Erythroblast (primary cell): ENCODE measurements around the gene PRLR.
"Not testable (repeated sequence)": the region's sequence is repeated elsewhere in the genome, so short reads cannot be mapped to it uniquely, and the experiment has no call there.

ENCODE experiments used
- DNase-seq, 2 experiments: peaks; one replicate each; lab custom pipeline; 2025; lab: John Stamatoyannopoulos, UW
- GATA1 ChIP-seq: IDR thresholded peaks from 2 replicates; pipeline ENCODE4 v1.6.1; 2011; ENCODE audit warnings: low read depth, mild to moderate bottlenecking, control low read depth, low read length, moderate library complexity
- POLR2A ChIP-seq: IDR thresholded peaks from 2 replicates; pipeline ENCODE4 v1.6.1; 2011; ENCODE audit warnings: mild to moderate bottlenecking, low read length

PRLR gene

DNA sequence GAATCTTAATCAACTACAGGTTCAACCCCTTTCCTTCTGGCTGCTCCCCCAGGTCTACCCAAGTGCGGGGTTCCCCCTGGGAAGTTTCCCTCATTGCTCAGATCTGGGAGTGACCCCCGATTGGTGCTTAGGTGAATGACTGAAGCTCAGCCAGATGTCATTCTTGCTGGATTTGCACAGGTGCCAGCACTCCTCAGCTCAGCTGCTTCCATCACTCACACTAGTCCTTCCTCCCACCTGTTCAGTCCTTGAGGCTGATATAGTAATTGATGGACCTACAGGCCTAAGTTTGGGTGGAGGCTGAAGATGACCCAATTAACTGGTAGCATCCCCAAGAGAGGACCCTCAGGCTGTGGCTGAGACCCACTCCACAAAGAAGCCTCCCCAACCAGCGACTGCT is 32.9 kb downstream of the PRLR start:
- TF ChIP-seq POLR2A = no peak
- no peak for TF ChIP-seq GATA1
- DNase-seq = no peak

DNA sequence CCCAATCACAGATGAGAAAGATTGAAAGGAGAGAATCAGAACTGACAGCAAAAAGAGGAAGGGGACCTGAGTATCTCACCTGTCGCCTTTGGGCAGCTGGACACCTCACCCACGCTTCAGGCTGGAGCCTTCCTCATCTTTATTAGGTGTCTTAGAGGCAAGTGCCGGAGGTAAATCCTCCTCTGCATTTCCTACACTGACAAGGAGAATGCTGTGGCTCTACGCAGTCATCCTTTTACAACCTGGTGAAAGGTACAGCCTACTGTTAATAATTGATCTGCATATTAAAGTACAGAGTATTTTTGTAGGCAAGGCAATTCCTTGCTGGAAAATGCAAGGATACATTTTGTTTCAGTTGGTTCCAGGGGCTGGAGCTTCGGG is 34.8 kb downstream of the PRLR start:
- DNase-seq = no peak
- no peak for TF ChIP-seq GATA1
- TF ChIP-seq POLR2A = no peak

DNA sequence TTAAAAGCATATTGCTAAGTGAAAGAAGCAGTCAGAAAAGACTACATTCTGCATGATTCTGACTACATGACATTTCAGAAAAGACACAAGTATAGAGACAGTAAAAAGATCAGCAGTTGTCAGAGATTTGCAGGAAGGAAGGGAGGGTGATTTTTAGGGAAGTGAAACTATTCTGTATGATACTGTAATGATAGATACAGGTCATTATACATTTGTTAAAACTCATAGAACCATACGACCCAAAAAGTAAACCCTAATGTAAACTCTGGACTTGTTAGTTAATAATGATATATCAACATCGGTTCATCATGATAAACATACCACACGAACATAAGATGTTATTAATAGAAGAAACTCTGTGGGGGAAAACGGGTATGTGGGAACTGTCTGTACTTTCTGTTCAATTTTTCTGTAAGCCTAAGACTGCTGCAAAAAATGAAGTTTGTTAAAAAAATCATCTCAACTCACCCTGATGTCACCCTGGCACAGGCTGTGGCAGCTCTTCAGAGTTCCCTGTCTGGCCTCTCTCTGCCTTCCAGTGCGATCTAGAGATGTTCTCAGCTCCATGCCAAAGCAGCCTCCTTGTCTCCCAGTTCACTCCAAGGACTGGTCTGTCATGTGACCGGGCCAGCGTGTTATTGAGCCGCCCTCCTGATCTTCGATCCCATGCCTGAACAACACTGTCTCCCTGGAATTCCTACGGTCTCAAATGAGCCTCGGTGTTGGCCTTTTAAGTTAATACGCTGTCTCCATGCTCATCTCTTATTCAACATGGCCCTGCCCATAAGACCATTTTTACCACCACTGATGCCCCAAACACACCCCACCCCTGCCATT is 35.4 kb downstream of the PRLR start:
- TF ChIP-seq POLR2A = no peak
- no peak for TF ChIP-seq GATA1
- DNase-seq = no peak

DNA sequence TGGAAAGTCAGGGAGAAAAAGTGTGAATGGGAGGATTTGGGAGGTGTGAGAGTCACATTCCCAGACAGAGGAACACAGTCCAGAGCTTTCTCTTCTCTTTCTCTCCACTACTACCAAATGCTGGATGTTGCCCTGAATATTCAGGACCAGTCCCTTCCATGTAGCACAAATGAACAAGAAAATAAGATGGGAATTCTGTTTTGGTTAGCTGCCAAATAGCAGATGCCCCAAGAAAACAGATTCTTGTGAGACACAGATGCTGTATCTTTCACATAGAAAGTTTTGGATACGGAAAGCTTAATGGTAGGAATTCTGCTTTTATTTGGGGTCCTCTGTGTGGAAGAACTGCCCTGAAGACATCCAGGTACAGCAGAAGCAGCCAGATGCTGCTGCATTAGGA is 37.8 kb downstream of the PRLR start:
- DNase-seq = no peak
- no peak for TF ChIP-seq POLR2A
- no peak for TF ChIP-seq GATA1

DNA sequence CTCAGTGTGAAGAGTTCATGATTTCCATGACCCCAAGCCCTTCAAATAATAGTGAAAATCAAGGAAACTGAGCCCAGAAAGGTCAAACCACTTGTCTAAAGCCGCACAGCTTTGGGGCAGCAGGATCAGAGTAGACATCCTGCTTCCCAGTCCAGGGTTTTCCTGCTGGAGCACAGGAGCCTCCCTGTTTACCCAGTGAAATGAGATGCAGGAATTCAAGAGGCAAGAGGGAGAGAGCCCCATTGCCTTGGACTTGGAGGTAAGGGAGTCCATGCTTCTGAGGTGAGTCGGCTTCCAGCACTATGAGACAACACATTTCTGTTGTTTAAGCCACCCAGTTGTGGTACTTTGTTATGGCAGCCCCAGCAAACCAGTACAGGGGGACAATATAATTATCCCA is 40.5 kb downstream of the PRLR start:
- not testable (repeated sequence) for DNase-seq

DNA sequence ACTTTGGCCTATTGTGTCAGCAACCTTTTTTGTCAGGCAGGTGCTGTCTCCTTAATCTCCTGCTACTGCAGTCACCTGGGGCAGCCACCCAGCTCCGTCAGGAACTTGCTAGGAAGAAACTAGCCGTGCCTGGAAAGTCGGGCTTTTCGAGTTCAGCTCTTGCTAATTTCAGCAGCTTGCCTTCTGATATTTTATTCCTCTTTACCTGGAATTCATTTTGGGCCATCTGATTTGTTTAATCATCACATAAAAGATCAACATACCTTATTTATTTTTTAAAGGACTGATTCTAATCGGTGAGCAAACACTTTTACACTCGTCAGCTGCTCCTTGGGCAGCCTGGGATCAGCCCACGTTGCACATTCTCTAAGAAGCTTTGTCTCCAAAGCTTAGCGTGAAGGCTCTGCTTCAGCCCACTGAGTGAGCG is 42.2 kb downstream of the PRLR start:
- TF ChIP-seq POLR2A (no peak), GATA1 (no peak)
- no peak for DNase-seq

DNA sequence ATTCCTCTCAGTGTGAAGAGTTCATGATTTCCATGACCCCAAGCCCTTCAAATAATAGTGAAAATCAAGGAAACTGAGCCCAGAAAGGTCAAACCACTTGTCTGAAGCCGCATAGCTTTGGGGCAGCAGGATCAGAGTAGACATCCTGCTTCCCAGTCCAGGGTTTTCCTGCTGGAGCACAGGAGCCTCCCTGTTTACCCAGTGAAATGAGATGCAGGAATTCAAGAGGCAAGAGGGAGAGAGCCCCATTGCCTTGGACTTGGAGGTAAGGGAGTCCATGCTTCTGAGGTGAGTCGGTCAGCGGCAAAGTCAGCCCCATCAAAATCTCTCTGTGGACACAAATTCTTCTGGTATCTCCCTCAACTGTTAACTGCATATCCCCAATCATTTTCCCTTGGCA is 42.7 kb downstream of the PRLR start:
- DNase-seq = not testable (repeated sequence)

DNA sequence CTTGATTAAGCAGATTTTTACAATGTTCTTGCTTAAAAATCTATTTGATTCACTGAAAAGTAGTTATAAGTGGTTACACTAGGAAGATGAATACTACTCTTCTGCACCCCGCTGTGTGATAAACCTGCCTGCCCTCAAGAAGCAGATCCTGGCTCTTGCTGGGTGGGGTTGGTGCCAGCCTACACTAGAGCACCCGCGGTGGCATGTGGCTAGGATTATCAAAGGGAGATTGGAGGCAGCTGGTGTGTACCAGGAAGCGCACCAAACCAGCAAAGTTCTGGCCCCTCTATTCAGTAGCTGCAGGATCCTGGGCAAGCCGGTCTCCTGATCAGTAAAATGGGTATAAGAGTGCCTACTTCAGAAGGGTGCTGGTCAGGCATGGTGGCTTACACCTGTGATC is 43.5 kb downstream of the PRLR start:
- TF ChIP-seq GATA1 = no peak
- TF ChIP-seq POLR2A = no peak
- no peak for DNase-seq

DNA sequence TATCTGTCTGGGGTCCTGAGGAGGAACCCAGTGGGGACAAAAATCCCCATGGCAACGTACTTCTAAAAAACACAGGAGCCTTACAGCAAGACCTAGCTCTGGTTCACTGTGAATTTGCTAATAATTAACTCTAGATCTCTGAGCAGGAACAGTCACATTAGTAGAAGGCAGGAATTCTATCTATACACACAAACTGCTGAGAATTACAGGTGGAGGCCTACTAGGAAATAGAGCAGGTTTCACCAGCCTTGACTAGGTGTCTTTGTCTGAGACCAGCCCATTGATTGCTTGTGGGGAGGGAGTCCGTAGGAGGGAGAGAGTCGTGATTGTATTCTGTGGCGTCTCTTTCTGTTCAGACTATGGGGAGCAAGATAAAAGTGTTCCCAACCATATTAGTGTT is 44.8 kb downstream of the PRLR start:
- TF ChIP-seq GATA1 (no peak), POLR2A (no peak)
- no peak for DNase-seq

DNA sequence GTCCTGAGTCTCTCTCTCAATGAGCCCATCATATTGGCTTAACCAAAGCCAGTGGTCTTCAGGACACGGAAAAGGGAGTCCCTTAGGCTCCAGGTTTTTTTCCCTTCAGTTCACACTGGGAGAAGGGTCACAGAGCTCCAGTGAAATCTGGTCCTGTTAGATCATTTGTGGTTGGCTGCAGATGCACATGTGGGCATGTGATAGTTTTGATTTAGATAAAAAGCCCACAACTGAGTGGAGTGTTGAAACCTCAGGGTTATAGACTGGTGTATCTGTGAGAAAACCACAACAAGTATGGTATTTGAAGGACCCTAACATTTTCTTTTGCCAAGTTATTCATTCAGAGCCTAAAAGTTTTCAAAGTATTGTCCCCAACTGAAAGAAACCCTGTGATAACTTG is 46.7 kb downstream of the PRLR start:
- TF ChIP-seq GATA1 (no peak), POLR2A (no peak)
- DNase-seq = no peak

DNA sequence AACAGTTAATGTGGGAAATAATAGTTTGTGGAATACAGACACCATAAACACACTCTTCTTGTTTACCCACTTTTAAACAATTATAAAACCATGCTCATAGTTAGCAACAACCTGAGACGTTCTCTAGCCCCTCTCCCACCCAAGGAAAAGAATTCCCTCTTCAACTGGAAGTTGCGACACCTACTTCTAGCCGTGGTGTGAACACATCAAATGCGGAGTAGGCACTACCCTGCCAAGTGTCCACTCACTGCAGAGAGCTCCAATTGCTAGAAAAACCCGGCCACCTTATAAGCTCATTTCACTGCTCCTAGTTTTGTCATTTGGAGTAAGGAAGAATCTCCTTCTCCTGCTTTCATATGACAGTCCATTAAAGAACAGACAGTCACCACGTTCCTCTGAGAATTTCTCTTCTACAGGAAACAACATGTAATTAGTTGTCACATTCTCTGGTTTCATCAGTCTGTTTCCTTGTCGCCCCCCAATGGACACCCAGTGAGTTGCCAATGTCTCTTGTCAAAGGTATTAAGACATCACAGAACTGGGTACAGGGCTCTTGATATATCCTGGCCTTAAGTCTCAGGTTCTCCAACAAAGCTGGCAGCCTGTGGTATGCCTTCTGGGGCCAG is 47.3 kb downstream of the PRLR start:
- no peak for TF ChIP-seq GATA1
- TF ChIP-seq POLR2A = no peak
- DNase-seq = peak; percentile 11 to 26

DNA sequence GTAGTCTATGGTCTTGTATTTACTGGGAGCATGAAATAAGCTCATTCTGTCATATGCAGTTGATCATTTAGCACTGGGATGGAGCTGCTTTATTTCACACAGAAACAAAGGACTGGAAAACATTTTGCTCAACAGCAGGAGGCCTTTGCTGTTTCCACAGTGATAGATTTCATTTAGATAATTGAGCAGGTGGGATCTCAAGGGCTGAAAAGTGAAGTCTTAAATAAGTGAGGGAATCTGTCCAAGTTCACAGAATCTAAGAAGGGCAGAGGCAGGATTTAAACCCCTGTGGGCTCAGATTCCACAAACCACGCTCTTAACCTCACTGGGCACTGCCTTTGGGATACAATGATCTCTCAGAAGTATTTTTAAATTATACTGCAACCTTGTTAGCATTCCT is 47.8 kb downstream of the PRLR start:
- DNase-seq = no peak
- TF ChIP-seq POLR2A (no peak), GATA1 (no peak)

DNA sequence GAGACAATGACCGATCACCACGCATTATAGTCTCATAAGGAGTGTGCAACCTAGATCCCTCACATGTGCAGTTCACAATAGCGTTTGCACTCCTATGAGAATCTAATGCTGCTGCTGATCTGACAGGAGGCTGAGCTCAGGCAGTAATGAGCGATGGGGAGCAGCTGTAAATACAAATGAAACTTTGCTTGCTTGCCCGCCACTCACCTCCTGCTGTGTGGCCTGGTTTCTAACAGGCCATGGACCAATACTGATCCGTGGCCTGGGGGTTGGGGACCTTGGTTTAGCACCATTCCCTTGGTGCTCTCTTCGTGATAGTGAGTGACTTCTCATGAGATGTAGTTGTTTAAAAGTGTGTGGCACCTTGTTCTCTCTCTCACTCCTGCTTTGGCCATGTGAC is 50.2 kb downstream of the PRLR start:
- TF ChIP-seq GATA1 (no peak), POLR2A (no peak)
- DNase-seq = no peak

DNA sequence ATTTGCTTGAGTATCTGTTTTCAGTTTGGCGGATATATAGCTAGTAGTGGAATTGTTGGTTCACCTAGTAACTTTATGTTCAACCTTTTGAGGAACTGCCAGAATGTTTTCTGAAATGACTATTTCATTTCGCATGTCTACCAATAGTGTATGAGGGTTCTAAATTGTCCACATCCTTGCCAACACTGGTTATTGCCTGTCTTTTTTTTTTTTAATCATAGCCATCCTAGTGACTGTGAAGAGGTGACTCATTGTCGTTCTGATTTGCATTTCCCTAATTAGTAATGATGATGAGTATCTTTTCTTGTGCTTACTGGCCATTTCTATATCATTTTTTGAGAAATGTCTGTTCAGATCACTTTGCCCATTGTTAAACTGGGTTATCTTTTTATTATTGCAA is 52.5 kb downstream of the PRLR start:
- TF ChIP-seq GATA1 = no peak
- TF ChIP-seq POLR2A = no peak
- no peak for DNase-seq

DNA sequence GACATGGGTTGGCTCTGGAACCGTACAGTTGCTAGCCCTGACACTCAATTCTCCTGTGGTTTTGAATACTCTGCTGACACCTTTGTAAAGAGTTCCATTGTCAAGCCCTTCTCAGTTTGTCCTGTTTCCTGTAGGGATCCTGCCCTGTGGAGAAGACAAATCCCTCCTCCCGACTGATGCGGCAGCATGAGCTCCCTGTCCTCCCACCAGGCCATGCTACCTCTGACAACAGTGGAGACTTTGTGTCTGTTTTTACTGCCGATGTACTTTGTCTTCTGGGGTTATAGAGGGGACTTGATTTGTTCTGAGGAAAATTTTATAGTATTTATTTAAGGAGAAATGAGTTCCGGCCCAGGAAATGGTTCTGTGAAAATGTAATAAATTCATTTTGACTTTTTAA is 57.8 kb downstream of the PRLR start:
- DNase-seq = no peak
- TF ChIP-seq POLR2A = no peak
